Mesothelial cell of epicardium (in vitro differentiated cells): ENCODE measurements around the gene PIK3IP1. TPM values are rescaled to one million over a fixed set of nuclear protein-coding genes. Genes with fewer than 3 reads are reported as not detected.

Experiments used
- DNase-seq, 2 experiments: peaks; one replicate each; pipeline ENCODE4 v3.0.0; 2021; ENCODE audit warnings: low spot score in 2 of 2; ENCODE audit not compliant: unreplicated experiment in 2 of 2
- H3K27ac Mint-ChIP-seq: 2 replicates; pipeline ENCODE4 v1.8.0; 2021; ENCODE audit warnings: mixed read lengths
- H3K27me3 Mint-ChIP-seq: 2 replicates; pipeline ENCODE4 v1.8.0; 2021; ENCODE audit warnings: low read depth, mixed read lengths
- H3K36me3 Mint-ChIP-seq: 2 replicates; pipeline ENCODE4 v1.8.0; 2021; ENCODE audit warnings: mixed read lengths
- H3K4me1 Mint-ChIP-seq: 2 replicates; pipeline ENCODE4 v1.8.0; 2021; ENCODE audit warnings: mixed read lengths
- H3K4me3 Mint-ChIP-seq: 2 replicates; pipeline ENCODE4 v1.8.0; 2021; ENCODE audit warnings: mild to moderate bottlenecking, moderate library complexity, mixed read lengths
- H3K9me3 Mint-ChIP-seq: 2 replicates; pipeline ENCODE4 v1.8.0; 2021; ENCODE audit warnings: mixed read lengths
- total RNA-seq: library from RNA; stranded (reverse); gene quantifications from 3 replicates; pipeline ENCODE4 v1.2.1, GENCODE V29; 2021
- TF ChIP-seq, protein P1 (sequence below): fragments of 200-600 bp; sonication (generic); IDR thresholded peaks from one replicate; pipeline ENCODE4 v1.5.0; 2021; ENCODE audit warnings: antibody characterized with exemption; ENCODE audit not compliant: unreplicated experiment

PIK3IP1 gene
- total RNA-seq, 1 donor from 2014 or later, result 19.1 TPM

DNA sequence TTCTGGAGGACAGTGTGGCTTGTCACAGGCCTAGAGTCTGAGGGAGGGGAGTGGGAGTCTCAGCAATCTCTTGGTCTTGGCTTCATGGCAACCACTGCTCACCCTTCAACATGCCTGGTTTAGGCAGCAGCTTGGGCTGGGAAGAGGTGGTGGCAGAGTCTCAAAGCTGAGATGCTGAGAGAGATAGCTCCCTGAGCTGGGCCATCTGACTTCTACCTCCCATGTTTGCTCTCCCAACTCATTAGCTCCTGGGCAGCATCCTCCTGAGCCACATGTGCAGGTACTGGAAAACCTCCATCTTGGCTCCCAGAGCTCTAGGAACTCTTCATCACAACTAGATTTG is 13.0 kb downstream of the PIK3IP1 start:
- Mint-ChIP-seq H3K4me1 (peaks cover 8% of the 10 kb centered on the region), H3K27me3 (no peaks in the 10 kb centered on the region), H3K27ac (no peak overlapping the region), H3K9me3 (no peaks in the 10 kb centered on the region), H3K4me3 (no peak overlapping the region), H3K36me3 (peaks cover 7% of the 10 kb centered on the region)
- TF ChIP-seq, protein P1, sequence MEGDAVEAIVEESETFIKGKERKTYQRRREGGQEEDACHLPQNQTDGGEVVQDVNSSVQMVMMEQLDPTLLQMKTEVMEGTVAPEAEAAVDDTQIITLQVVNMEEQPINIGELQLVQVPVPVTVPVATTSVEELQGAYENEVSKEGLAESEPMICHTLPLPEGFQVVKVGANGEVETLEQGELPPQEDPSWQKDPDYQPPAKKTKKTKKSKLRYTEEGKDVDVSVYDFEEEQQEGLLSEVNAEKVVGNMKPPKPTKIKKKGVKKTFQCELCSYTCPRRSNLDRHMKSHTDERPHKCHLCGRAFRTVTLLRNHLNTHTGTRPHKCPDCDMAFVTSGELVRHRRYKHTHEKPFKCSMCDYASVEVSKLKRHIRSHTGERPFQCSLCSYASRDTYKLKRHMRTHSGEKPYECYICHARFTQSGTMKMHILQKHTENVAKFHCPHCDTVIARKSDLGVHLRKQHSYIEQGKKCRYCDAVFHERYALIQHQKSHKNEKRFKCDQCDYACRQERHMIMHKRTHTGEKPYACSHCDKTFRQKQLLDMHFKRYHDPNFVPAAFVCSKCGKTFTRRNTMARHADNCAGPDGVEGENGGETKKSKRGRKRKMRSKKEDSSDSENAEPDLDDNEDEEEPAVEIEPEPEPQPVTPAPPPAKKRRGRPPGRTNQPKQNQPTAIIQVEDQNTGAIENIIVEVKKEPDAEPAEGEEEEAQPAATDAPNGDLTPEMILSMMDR, result no peak
- DNase-seq, result no peak

DNA sequence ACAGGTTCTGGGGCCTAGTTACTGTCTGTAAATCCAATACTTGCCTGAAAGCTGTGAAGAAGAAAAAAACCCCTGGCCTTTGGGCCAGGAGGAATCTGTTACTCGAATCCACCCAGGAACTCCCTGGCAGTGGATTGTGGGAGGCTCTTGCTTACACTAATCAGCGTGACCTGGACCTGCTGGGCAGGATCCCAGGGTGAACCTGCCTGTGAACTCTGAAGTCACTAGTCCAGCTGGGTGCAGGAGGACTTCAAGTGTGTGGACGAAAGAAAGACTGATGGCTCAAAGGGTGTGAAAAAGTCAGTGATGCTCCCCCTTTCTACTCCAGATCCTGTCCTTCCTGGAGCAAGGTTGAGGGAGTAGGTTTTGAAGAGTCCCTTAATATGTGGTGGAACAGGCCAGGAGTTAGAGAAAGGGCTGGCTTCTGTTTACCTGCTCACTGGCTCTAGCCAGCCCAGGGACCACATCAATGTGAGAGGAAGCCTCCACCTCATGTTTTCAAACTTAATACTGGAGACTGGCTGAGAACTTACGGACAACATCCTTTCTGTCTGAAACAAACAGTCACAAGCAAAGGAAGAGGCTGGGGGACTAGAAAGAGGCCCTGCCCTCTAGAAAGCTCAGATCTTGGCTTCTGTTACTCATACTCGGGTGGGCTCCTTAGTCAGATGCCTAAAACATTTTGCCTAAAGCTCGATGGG is 13.5 kb downstream of the PIK3IP1 start:
- Mint-ChIP-seq H3K36me3 (peaks cover 11% of the 10 kb centered on the region), H3K4me3 (no peak overlapping the region), H3K4me1 (peaks cover 8% of the 10 kb centered on the region), H3K9me3 (no peaks in the 10 kb centered on the region), H3K27me3 (no peaks in the 10 kb centered on the region), H3K27ac (peak overlapping the region; percentile 41)
- TF ChIP-seq, protein P1, result no peak
- DNase-seq, result no peak

DNA sequence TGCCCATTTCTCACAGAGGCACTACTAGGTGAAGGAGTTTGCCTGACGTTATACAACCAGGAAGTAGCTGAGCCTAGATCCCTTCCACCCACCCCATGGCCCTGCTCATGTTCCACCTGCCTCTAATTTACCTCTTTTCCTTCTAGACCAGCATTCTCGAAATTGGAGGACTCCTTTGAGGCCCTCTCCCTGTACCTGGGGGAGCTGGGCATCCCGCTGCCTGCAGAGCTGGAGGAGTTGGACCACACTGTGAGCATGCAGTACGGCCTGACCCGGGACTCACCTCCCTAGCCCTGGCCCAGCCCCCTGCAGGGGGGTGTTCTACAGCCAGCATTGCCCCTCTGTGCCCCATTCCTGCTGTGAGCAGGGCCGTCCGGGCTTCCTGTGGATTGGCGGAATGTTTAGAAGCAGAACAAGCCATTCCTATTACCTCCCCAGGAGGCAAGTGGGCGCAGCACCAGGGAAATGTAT is 14.1 kb downstream of the PIK3IP1 start:
- H3K9me3 Mint-ChIP-seq, result no peaks in the 10 kb centered on the region
- H3K4me1 Mint-ChIP-seq, result peaks cover 8% of the 10 kb centered on the region
- H3K4me3 Mint-ChIP-seq, result no peak overlapping the region
- peaks cover 15% of the 10 kb centered on the region for H3K36me3 Mint-ChIP-seq
- DNase-seq, result no peak
- H3K27me3 Mint-ChIP-seq, result no peaks in the 10 kb centered on the region
- TF ChIP-seq, protein P1, result no peak
- no peak overlapping the region for H3K27ac Mint-ChIP-seq

DNA sequence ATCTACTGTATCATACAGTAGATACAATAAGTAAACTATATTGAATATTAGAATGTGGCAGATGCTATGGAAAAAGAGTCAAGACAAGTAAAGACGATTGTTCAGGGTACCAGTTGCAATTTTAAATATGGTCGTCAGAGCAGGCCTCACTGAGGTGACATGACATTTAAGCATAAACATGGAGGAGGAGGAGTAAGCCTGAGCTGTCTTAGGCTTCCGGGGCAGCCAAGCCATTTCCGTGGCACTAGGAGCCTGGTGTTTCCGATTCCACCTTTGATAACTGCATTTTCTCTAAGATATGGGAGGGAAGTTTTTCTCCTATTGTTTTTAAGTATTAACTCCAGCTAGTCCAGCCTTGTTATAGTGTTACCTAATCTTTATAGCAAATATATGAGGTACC is 14.5 kb downstream of the PIK3IP1 start:
- H3K9me3 Mint-ChIP-seq, result no peaks in the 10 kb centered on the region
- no peaks in the 10 kb centered on the region for H3K27me3 Mint-ChIP-seq
- no peak for DNase-seq
- H3K27ac Mint-ChIP-seq, result no peak overlapping the region
- TF ChIP-seq, protein P1, result no peak
- peaks cover 8% of the 10 kb centered on the region for H3K4me1 Mint-ChIP-seq
- peaks cover 16% of the 10 kb centered on the region for H3K36me3 Mint-ChIP-seq
- no peak overlapping the region for H3K4me3 Mint-ChIP-seq

DNA sequence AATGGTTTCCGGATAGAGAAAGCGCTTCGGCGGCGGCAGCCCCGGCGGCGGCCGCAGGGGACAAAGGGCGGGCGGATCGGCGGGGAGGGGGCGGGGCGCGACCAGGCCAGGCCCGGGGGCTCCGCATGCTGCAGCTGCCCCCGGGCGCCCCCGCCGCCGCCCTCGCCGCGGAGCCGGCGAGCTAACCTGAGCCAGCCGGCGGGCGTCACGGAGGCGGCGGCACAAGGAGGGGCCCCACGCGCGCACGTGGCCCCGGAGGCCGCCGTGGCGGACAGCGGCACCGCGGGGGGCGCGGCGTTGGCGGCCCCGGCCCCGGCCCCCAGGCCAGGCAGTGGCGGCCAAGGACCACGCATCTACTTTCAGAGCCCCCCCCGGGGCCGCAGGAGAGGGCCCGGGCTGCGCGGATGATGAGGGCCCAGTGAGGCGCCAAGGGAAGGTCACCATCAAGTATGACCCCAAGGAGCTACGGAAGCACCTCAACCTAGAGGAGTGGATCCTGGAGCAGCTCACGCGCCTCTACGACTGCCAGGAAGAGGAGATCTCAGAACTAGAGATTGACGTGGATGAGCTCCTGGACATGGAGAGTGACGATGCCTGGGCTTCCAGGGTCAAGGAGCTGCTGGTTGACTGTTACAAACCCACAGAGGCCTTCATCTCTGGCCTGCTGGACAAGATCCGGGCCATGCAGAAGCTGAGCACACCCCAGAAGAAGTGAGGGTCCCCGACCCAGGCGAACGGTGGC is 15.7 kb downstream of the PIK3IP1 start:
- H3K9me3 Mint-ChIP-seq, result no peaks in the 10 kb centered on the region

More for the DNA sequence above, 15.7 kb downstream of the PIK3IP1 start:
- TF ChIP-seq, protein P1, result no peak
- Mint-ChIP-seq H3K27me3 (no peaks in the 10 kb centered on the region), H3K4me3 (no peak overlapping the region), H3K36me3 (peaks cover 21% of the 10 kb centered on the region), H3K27ac (no peak overlapping the region), H3K4me1 (peaks cover 8% of the 10 kb centered on the region)
- DNase-seq, result no peak
